ENCODE results near the gene RBM23. TPM values are rescaled to one million over a fixed set of nuclear protein-coding genes. Genes with fewer than 3 reads are reported as not detected.

The RBM23 gene
- total RNA-seq, 1 experiment from 2014 or later, result 42.4 TPM

GRCh38 chr14:22901799-22902198, 17.1 kb downstream of the RBM23 start (continued):
- TF ChIP-seq ATF6 (CRISPR knock-in tag; IDR thresholded peaks at IDR 0.05) (no peak), ELF4 (CRISPR knock-in tag; IDR thresholded peaks at IDR 0.05; ENCODE audit: low read depth) (no peak), SOX15 (CRISPR knock-in tag; IDR thresholded peaks at IDR 0.05) (no peak), TEAD1 (CRISPR knock-in tag; IDR thresholded peaks at IDR 0.05) (no peak), SMAD3 (CRISPR knock-in tag; IDR thresholded peaks at IDR 0.05; ENCODE audit: borderline replicate concordance) (no peak), E2F4 (CRISPR knock-in tag; IDR thresholded peaks at IDR 0.05; ENCODE audit: borderline replicate concordance, low read depth) (no peak)

GRCh38 chr14:22900081-22900799, 18.7 kb downstream of the RBM23 start:
- ChIA-PET CTCF (interaction anchor here (0.5 to 4.0 kb wide), 43 partner anchors 8 to 344 kb away, joined by 3 to 52 read pairs (median 4); partner anchors contain the start of genes HAUS4, LRP10, OXA1L and PRMT5), POLR2A (interaction anchor here (0.9 to 2.1 kb wide), 4 partner anchors 14 to 77 kb away, joined by 4 to 6 read pairs (median 4); partner anchors contain the start of genes LRP10 and REM2)
- Mint-ChIP-seq H3K4me3 (no peak overlapping the region), H3K4me1 (peaks cover 8% of the 10 kb centered on the region), H3K9me3 (no peaks in the 10 kb centered on the region), H3K27me3 (ENCODE audit: low read depth) (peaks cover 49% of the 10 kb centered on the region), H3K36me3 (peaks cover 43% of the 10 kb centered on the region), H3K27ac (no peak overlapping the region)
- ATAC-seq (peak; percentile 79), DNase-seq (ENCODE audit: low spot score) (peak; percentile 28)
- TF ChIP-seq NFATC4 (CRISPR knock-in tag; IDR thresholded peaks at IDR 0.05) (no peak), CTCF (IDR thresholded peaks at IDR 0.05) (0 out of 2 replicates have a peak, but pooled peaks have one; percentile 27), JAZF1 (CRISPR knock-in tag; IDR thresholded peaks at IDR 0.05) (no peak), SMAD4 (CRISPR knock-in tag; IDR thresholded peaks at IDR 0.05) (no peak), ZMAT4 (CRISPR knock-in tag; IDR thresholded peaks at IDR 0.05) (no peak), GABPB1 (CRISPR knock-in tag; IDR thresholded peaks at IDR 0.05) (peak; percentile 31; the same call in 1 of the 2 replicates), ZNF232 (CRISPR knock-in tag; IDR thresholded peaks at IDR 0.05) (no peak), KAT7 (CRISPR knock-in tag; IDR thresholded peaks at IDR 0.05; ENCODE audit: borderline replicate concordance) (no peak), TP53 (CRISPR knock-in tag; IDR thresholded peaks at IDR 0.05) (no peak), FOXP1 (CRISPR knock-in tag; IDR thresholded peaks at IDR 0.05; ENCODE audit: borderline replicate concordance) (no peak), E2F4 (CRISPR knock-in tag; IDR thresholded peaks at IDR 0.05; ENCODE audit: borderline replicate concordance, low read depth) (no peak)

All from WTC11 (cell line).